GM12878 (cell line): ENCODE data around the gene FOXJ3. TPM values are rescaled to one million over a fixed set of nuclear protein-coding genes. Genes with fewer than 3 reads are reported as not detected.

Experiments used
- ATAC-seq: fragments of 200-7000 bp; cut with Tn5 transposase; 3 replicates; pipeline ENCODE4 v1.9.1; 2020; ENCODE audit warnings: mild to moderate bottlenecking, moderate library complexity
- BruUV-seq: library from RNA; stranded (reverse); fragments of 400-500 nt; replicated peaks from 2 replicates; lab custom pipeline; 2021; lab: Mats Ljungman, UMichigan
- CTCF ChIA-PET: fragments of 300-600 bp; sonication (Branson Sonifier 250); formaldehyde crosslinking; extraction: SDS; loops from one replicate; lab custom pipeline; 2021; ENCODE audit warnings: inconsistent platforms; lab: Yijun Ruan, JAX
- POLR2A ChIA-PET: fragments of 350-600 bp; formaldehyde crosslinking; extraction: SDS; loops from one replicate; lab custom pipeline; 2021; ENCODE audit warnings: inconsistent platforms; lab: Charles Lee
- RAD21 ChIA-PET: fragments of 300-600 bp; sonication (Branson Sonifier 250); formaldehyde crosslinking; loops from one replicate; lab custom pipeline; 2023; ENCODE audit warnings: antibody characterized with exemption; ENCODE audit not compliant: unreplicated experiment; lab: Charles Lee
- SMC1A ChIA-PET: fragments of 300-600 bp; sonication (Branson Sonifier 250); formaldehyde crosslinking; loops from one replicate; lab custom pipeline; 2023; ENCODE audit not compliant: unreplicated experiment, uncharacterized antibody; lab: Charles Lee
- DNase-seq: peaks from one replicate; pipeline ENCODE4 v3.0.0-alpha.2; 2011; ENCODE audit warnings: low read depth, low spot score
- FAIRE-seq: peaks from 3 replicates; lab custom pipeline; 2011; peaks lifted over from hg19 to GRCh38; lab: Jason Lieb, UNC
- H2AFZ ChIP-seq: 2 replicates; pipeline ENCODE4 v1.6.0; 2011; ENCODE audit warnings: low read depth, low read length, control low read depth; ENCODE audit not compliant: control insufficient read depth
- H3K27ac ChIP-seq: 2 replicates; pipeline ENCODE4 v1.5.1; 2011; ENCODE audit warnings: control low read depth; ENCODE audit not compliant: control insufficient read depth, insufficient read depth
- H3K27me3 ChIP-seq, 2 experiments: replicated peaks in 1 of 2; 2 replicates each; pipeline versions ENCODE4 v1.6.0 to v1.6.1; 2011; ENCODE audit warnings: low read length in 1 of 2; ENCODE audit not compliant: control insufficient read depth in 2 of 2, insufficient read depth in 2 of 2
- H3K36me3 ChIP-seq, 2 experiments: 2 replicates each; pipeline ENCODE4 v1.5.1; 2011; ENCODE audit warnings: low read length in 1 of 2; ENCODE audit not compliant: control insufficient read depth in 2 of 2, insufficient read depth in 2 of 2
- H3K4me1 ChIP-seq: 2 replicates; pipeline ENCODE4 v1.6.1; 2011; ENCODE audit warnings: mild to moderate bottlenecking, low read length, moderate library complexity, mixed read lengths; ENCODE audit not compliant: control insufficient read depth, insufficient read depth
- H3K4me2 ChIP-seq: 2 replicates; pipeline ENCODE4 v1.6.0; 2011; ENCODE audit warnings: control low read depth; ENCODE audit not compliant: control insufficient read depth, insufficient read depth
- H3K4me3 ChIP-seq: fragments of 200-600 bp; sonication (generic); 2 replicates; pipeline ENCODE4 v1.5.1; 2016
- H3K79me2 ChIP-seq: 2 replicates; pipeline ENCODE4 v1.6.0; 2011; ENCODE audit warnings: low read length; ENCODE audit not compliant: control insufficient read depth, insufficient read depth
- H3K9ac ChIP-seq: 2 replicates; pipeline ENCODE4 v1.8.0; 2011; ENCODE audit warnings: low read length, control low read depth, mixed read lengths; ENCODE audit not compliant: control insufficient read depth, insufficient read depth
- H3K9me3 ChIP-seq: replicated peaks from 3 replicates; pipeline ENCODE4 v1.5.1; 2011; ENCODE audit warnings: mild to moderate bottlenecking, low read length; ENCODE audit not compliant: control insufficient read depth, insufficient read depth
- H4K20me1 ChIP-seq: 2 replicates; pipeline ENCODE4 v1.6.0; 2011; ENCODE audit not compliant: control insufficient read depth, insufficient read depth
- BACH1 ChIP-seq: fragments of 450-650 bp; IDR thresholded peaks from 2 replicates; pipeline ENCODE4 v1.6.1; 2017; ENCODE audit warnings: mild to moderate bottlenecking, borderline replicate concordance
- CHD1 ChIP-seq: IDR thresholded peaks from 2 replicates; pipeline ENCODE4 v1.6.1; 2012; ENCODE audit warnings: low read depth, low read length, improper control_type of control experiment
- DPF2 ChIP-seq: fragments of 450-650 bp; IDR thresholded peaks from 2 replicates; pipeline ENCODE4 v1.6.1; 2017; ENCODE audit warnings: mild to moderate bottlenecking
- ETV6 ChIP-seq, 2 experiments: fragments of 450-650 bp in 1 of 2; IDR thresholded peaks in 1 of 2; conservative IDR thresholded peaks in 1 of 2; 2 replicates each; pipeline ENCODE4 v1.6.1; 2014; ENCODE audit warnings: antibody characterized with exemption in 1 of 2, borderline replicate concordance in 1 of 2, low read depth in 1 of 2, mild to moderate bottlenecking in 1 of 2, moderate library complexity in 1 of 2
- HDAC6 ChIP-seq: fragments of 200-600 bp; sonication (generic); IDR thresholded peaks from one replicate; pipeline ENCODE4 v1.8.0; 2017; ENCODE audit warnings: antibody characterized with exemption; ENCODE audit not compliant: unreplicated experiment
- MTA3 ChIP-seq: IDR thresholded peaks from 2 replicates; pipeline ENCODE4 v1.6.1; 2012; ENCODE audit warnings: low read length, inconsistent platforms, borderline replicate concordance
- NFXL1 ChIP-seq: fragments of 450-650 bp; IDR thresholded peaks from 2 replicates; pipeline ENCODE4 v1.6.1; 2017; ENCODE audit warnings: antibody characterized with exemption, mild to moderate bottlenecking, borderline replicate concordance
- POLR2AphosphoS5 ChIP-seq: IDR thresholded peaks from 2 replicates; pipeline ENCODE4 v1.6.1; 2011; ENCODE audit warnings: mild to moderate bottlenecking, low read length, inconsistent platforms
- RAD21 ChIP-seq: IDR thresholded peaks from 2 replicates; pipeline ENCODE4 v1.6.1; 2011; ENCODE audit warnings: mild to moderate bottlenecking, low read depth, low read length, moderate library complexity; ENCODE audit not compliant: insufficient read depth
- TCF7 ChIP-seq: IDR thresholded peaks from 2 replicates; pipeline ENCODE4 v1.6.1; 2014; ENCODE audit warnings: antibody characterized with exemption, borderline replicate concordance
- whole genome bisulfite sequencing: methylation state at CpG from one replicate; pipeline ENCODE4 v1.1.6; 2016; ENCODE audit warnings: low lambda C conversion rate; ENCODE audit not compliant: insufficient replicate concordance, insufficient coverage; ENCODE audit errors: missing lambda C conversion rate; 5-methylcytosine and 5-hydroxymethylcytosine counted together
- in situ Hi-C: fragments of 300-500 bp; cut with MboI; formaldehyde crosslinking; loops from 9 replicates; pipeline ENCODE4 v1.14.3; 2018; ENCODE audit warnings: mixed read lengths
- intact Hi-C: fragments of 100-400 bp; cut with micrococcal nuclease; formaldehyde crosslinking; loops from one replicate; pipeline ENCODE4 v1.14.2; 2022; ENCODE audit not compliant: unreplicated experiment
- polyA plus RNA-seq, 11 experiments: library from polyadenylated mRNA; depleted of rRNA in 4 of 11; unstranded in 6 of 11; stranded (reverse) in 5 of 11; fragments of >200 nt; fragmentation: Nextera tagmentation in 4 of 11; fragmentation: Illumina TruSeq in 1 of 11; extraction: Ambion mirVana in 4 of 11; extraction: Trizol in 1 of 11; gene quantifications; 1 replicate in 1 of 11; 2 replicates in 10 of 11; pipeline versions ENCODE4 v1.2.1 to v1.2.3, GENCODE V29; 2011 to 2016; ENCODE audit warnings: inconsistent platforms in 2 of 11, missing spikeins in 2 of 11, low read depth in 1 of 11
- total RNA-seq, 4 experiments: library from RNA; depleted of rRNA in 3 of 4; stranded (reverse); fragments of >200 nt in 3 of 4; fragmentation: Illumina TruSeq in 1 of 4; extraction: Trizol in 1 of 4; gene quantifications; 2 replicates each; pipeline versions ENCODE4 v1.2.1 to v1.2.3, GENCODE V29; 2013 to 2021
- TF ChIP-seq, protein P1 (sequence below): fragments of 450-650 bp; IDR thresholded peaks from 2 replicates; pipeline ENCODE4 v1.6.1; 2017; ENCODE audit warnings: mild to moderate bottlenecking, low read depth, inconsistent platforms; ENCODE audit not compliant: poor library complexity, severe bottlenecking
- TF ChIP-seq, protein P2 (sequence below): fragments of 450-650 bp; IDR thresholded peaks from 2 replicates; pipeline ENCODE4 v1.6.1; 2017; ENCODE audit warnings: mild to moderate bottlenecking
- TF ChIP-seq, protein P3 (sequence below): fragments of 450-650 bp; IDR thresholded peaks from 2 replicates; pipeline ENCODE4 v1.6.1; 2018; ENCODE audit warnings: borderline replicate concordance, mild to moderate bottlenecking; ENCODE audit not compliant: partially characterized antibody
- TF ChIP-seq, protein P4 (sequence below): fragments of 450-650 bp; formaldehyde crosslinking; IDR thresholded peaks from 2 replicates; pipeline ENCODE4 v1.4.0; 2022; ENCODE audit warnings: mild to moderate bottlenecking, moderate library complexity

Gene FOXJ3
- total and polyA plus RNA-seq, 10 of the 15 experiments (the other 5 are each of a cell fraction or from before 2014, with no cell fraction given) = 9.5 to 54.2 (median 24.7) TPM

DNA sequence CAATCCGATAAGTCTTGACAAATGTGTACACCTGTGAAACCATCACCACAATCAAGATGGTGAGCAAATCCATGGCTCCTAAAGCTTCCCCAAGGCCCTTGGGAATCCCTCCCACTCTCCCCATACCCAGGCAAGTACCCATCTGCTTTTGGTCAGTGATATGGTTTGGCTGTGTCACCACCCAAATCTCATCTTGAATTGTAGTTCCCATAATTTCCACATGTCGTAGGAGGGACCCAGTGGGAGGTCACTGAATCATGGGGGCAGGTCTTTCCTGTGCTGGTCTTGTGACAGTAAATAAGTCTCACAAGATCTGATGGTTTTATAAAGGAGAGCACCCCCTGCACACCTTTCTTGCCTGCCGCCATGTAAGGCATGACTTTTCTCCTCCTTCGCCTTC is 196.4 kb downstream of the FOXJ3 start:
- FAIRE-seq = no peak
- Histone ChIP-seq H3K4me2 (no peak overlapping the region), H3K27ac (no peak overlapping the region), H3K4me1 (no peaks in the 10 kb centered on the region), H3K4me3 (no peak overlapping the region), H3K79me2 (no peaks in the 10 kb centered on the region), H3K36me3 (no peaks in the 10 kb centered on the region), H4K20me1 (peaks cover 2% of the 10 kb centered on the region; the same call in 1 of the 2 replicates), H3K27me3 (no peaks in the 10 kb centered on the region; a peak in 1 of 4 replicates), H3K9ac (no peak overlapping the region), H3K9me3 (no peaks in the 10 kb centered on the region), H2AFZ (no peak overlapping the region)
- POLR2A ChIA-PET = no interaction called here
- RAD21 ChIA-PET = no interaction called here
- CTCF ChIA-PET = interaction anchor here (1.5 kb wide), 1 partner anchor 9 kb away, joined by 3 read pairs; no protein-coding TSS in a partner anchor
- DNase-seq = no peak
- TF ChIP-seq DPF2 (no peak), BACH1 (no peak), RAD21 (no peak), HDAC6 (no peak), MTA3 (no peak), NFXL1 (no peak), ETV6 (conservative IDR thresholded peaks at IDR 0.05 in 1 of 2, IDR thresholded peaks at IDR 0.05 in 1 of 2; ENCODE audit: borderline replicate concordance in 1 of 2, low read depth in 1 of 2) (no peak), POLR2AphosphoS5 (no peak), TCF7 (no peak), CHD1 (no peak)
- TF ChIP-seq, protein P1, sequence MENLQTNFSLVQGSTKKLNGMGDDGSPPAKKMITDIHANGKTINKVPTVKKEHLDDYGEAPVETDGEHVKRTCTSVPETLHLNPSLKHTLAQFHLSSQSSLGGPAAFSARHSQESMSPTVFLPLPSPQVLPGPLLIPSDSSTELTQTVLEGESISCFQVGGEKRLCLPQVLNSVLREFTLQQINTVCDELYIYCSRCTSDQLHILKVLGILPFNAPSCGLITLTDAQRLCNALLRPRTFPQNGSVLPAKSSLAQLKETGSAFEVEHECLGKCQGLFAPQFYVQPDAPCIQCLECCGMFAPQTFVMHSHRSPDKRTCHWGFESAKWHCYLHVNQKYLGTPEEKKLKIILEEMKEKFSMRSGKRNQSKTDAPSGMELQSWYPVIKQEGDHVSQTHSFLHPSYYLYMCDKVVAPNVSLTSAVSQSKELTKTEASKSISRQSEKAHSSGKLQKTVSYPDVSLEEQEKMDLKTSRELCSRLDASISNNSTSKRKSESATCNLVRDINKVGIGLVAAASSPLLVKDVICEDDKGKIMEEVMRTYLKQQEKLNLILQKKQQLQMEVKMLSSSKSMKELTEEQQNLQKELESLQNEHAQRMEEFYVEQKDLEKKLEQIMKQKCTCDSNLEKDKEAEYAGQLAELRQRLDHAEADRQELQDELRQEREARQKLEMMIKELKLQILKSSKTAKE = no peak
- TF ChIP-seq, protein P2, sequence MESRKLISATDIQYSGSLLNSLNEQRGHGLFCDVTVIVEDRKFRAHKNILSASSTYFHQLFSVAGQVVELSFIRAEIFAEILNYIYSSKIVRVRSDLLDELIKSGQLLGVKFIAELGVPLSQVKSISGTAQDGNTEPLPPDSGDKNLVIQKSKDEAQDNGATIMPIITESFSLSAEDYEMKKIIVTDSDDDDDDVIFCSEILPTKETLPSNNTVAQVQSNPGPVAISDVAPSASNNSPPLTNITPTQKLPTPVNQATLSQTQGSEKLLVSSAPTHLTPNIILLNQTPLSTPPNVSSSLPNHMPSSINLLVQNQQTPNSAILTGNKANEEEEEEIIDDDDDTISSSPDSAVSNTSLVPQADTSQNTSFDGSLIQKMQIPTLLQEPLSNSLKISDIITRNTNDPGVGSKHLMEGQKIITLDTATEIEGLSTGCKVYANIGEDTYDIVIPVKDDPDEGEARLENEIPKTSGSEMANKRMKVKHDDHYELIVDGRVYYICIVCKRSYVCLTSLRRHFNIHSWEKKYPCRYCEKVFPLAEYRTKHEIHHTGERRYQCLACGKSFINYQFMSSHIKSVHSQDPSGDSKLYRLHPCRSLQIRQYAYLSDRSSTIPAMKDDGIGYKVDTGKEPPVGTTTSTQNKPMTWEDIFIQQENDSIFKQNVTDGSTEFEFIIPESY = no peak
- TF ChIP-seq, protein P3, sequence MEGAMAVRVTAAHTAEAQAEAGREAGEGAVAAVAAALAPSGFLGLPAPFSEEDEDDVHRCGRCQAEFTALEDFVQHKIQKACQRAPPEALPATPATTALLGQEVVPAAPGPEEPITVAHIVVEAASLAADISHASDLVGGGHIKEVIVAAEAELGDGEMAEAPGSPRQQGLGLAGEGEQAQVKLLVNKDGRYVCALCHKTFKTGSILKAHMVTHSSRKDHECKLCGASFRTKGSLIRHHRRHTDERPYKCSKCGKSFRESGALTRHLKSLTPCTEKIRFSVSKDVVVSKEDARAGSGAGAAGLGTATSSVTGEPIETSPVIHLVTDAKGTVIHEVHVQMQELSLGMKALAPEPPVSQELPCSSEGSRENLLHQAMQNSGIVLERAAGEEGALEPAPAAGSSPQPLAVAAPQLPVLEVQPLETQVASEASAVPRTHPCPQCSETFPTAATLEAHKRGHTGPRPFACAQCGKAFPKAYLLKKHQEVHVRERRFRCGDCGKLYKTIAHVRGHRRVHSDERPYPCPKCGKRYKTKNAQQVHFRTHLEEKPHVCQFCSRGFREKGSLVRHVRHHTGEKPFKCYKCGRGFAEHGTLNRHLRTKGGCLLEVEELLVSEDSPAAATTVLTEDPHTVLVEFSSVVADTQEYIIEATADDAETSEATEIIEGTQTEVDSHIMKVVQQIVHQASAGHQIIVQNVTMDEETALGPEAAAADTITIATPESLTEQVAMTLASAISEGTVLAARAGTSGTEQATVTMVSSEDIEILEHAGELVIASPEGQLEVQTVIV = no peak
- TF ChIP-seq, protein P4, sequence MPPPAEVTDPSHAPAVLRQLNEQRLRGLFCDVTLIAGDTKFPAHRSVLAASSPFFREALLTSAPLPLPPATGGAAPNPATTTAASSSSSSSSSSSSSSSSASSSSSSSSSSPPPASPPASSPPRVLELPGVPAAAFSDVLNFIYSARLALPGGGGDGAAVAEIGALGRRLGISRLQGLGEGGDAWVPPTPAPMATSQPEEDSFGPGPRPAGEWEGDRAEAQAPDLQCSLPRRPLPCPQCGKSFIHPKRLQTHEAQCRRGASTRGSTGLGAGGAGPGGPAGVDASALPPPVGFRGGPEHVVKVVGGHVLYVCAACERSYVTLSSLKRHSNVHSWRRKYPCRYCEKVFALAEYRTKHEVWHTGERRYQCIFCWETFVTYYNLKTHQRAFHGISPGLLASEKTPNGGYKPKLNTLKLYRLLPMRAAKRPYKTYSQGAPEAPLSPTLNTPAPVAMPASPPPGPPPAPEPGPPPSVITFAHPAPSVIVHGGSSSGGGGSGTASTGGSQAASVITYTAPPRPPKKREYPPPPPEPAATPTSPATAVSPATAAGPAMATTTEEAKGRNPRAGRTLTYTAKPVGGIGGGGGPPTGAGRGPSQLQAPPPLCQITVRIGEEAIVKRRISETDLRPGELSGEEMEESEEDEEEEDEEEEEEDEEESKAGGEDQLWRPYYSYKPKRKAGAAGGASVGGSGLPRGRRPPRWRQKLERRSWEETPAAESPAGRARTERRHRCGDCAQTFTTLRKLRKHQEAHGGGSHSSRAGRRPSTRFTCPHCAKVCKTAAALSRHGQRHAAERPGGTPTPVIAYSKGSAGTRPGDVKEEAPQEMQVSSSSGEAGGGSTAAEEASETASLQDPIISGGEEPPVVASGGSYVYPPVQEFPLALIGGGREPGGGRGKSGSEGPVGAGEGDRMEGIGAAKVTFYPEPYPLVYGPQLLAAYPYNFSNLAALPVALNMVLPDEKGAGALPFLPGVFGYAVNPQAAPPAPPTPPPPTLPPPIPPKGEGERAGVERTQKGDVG (CRISPR knock-in tag) = no peak
- in situ Hi-C loops = no loop called here
- no TSS peak for BruUV-seq
- intact Hi-C loops = no loop called here
- SMC1A ChIA-PET = interaction anchor here (0.6 kb wide), 1 partner anchor 99 kb away, joined by 3 read pairs; no protein-coding TSS in a partner anchor
- 59% methylated on average over 4 of the region's 4 CpGs for WGBS
- ATAC-seq = no peak
